OCI-LY3 (cell line): ENCODE measurements around the gene GRID1.

Experiments
- H2AFZ ChIP-seq: fragments of 200-600, 300-600 bp; shearing (Covaris generic); 2 replicates; pipeline ENCODE4 v1.6.0; 2014; ENCODE audit warnings: antibody characterized with exemption, low read depth, low read length
- H3K27ac ChIP-seq: fragments of 200-600, 300-600 bp; sonication (generic); 2 replicates; pipeline ENCODE4 v1.5.1; 2014; ENCODE audit warnings: mild to moderate bottlenecking, low read length, moderate library complexity, mixed read lengths
- H3K27me3 ChIP-seq: fragments of 200-600, 300-600 bp; sonication (generic); 2 replicates; pipeline ENCODE4 v1.6.1; 2014; ENCODE audit warnings: low read depth, low read length, mixed read lengths
- H3K36me3 ChIP-seq: fragments of 200-600, 300-600 bp; sonication (generic); replicated peaks from 2 replicates; pipeline ENCODE3; 2014; ENCODE audit warnings: low read depth, low read length, mixed read lengths
- H3K4me1 ChIP-seq: fragments of 300-600, 200-600 bp; sonication (generic); 2 replicates; pipeline ENCODE4 v1.6.1; 2014; ENCODE audit warnings: low read length, mixed read lengths
- H3K4me2 ChIP-seq: fragments of 200-600, 300-600 bp; sonication (generic); 2 replicates; pipeline ENCODE4 v1.6.1; 2014; ENCODE audit warnings: low read length, mixed read lengths
- H3K4me3 ChIP-seq: fragments of 300-600, 200-600 bp; sonication (generic); 2 replicates; pipeline ENCODE4 v1.5.1; 2014; ENCODE audit warnings: antibody characterized with exemption, mild to moderate bottlenecking, low read length, moderate library complexity
- H3K79me2 ChIP-seq: fragments of 300-600, 200-600 bp; shearing (Covaris generic); 2 replicates; pipeline ENCODE4 v1.6.1; 2014; ENCODE audit warnings: mild to moderate bottlenecking, low read length, mixed read lengths
- H3K9ac ChIP-seq: fragments of 300-600, 200-600 bp; shearing (Covaris generic); 2 replicates; pipeline ENCODE4 v1.6.0; 2014; ENCODE audit warnings: mild to moderate bottlenecking, low read length, moderate library complexity
- H3K9me3 ChIP-seq: fragments of 200-600, 300-600 bp; shearing (Covaris generic); 2 replicates; pipeline ENCODE4 v1.6.1; 2014; ENCODE audit warnings: low read length, mixed read lengths; ENCODE audit not compliant: insufficient read depth
- H4K20me1 ChIP-seq: fragments of 200-600, 300-600 bp; sonication (generic); 2 replicates; pipeline ENCODE4 v1.6.1; 2016; ENCODE audit warnings: low read length, mixed read lengths; ENCODE audit not compliant: insufficient read depth
- CTCF ChIP-seq: fragments of 200-600, 300-600 bp; sonication (generic); IDR thresholded peaks from 2 replicates; pipeline ENCODE4 v1.5.1; 2014; ENCODE audit warnings: antibody characterized with exemption, low read length, low read depth
- EZH2phosphoT487 ChIP-seq: fragments of 200-600 bp; shearing (Covaris generic); IDR thresholded peaks from 2 replicates; pipeline ENCODE4 v1.6.1; 2018; ENCODE audit warnings: antibody characterized with exemption, mixed run types, low read depth

The GRID1 gene

DNA sequence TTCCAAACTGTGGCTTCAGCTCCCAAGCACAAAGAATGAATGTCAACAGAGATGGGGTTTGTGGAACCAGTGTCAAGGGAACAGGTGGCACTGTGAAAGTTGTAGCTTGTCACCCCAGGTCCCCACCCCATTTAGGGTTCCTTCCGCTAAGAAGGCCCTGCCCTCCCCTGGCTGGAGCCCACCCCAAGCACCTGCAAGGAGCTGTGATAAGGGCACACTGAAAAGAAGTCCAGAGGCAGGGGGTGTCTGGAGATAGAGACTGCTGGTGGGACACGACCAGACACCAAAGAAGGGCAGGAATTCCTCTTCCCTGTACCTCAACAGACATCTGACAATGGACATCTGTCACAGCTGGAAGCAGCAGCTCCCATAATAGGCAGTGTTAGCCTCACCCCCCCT, 4.5 kb downstream of the GRID1 start:
- Histone ChIP-seq H3K9me3 (no peaks in the 10 kb centered on the region), H3K79me2 (no peaks in the 10 kb centered on the region), H4K20me1 (no peaks in the 10 kb centered on the region), H3K9ac (no peak overlapping the region), H3K4me2 (no peak overlapping the region), H3K27me3 (no peaks in the 10 kb centered on the region), H2AFZ (no peak overlapping the region), H3K27ac (no peak overlapping the region), H3K4me3 (no peak overlapping the region), H3K36me3 (no peaks in the 10 kb centered on the region), H3K4me1 (peaks cover 7% of the 10 kb centered on the region)
- TF ChIP-seq CTCF = no peak
- TF ChIP-seq EZH2phosphoT487 = no peak

- Histone ChIP-seq H3K36me3 (no peaks in the 10 kb centered on the region), H3K9ac (no peak overlapping the region), H2AFZ (no peak overlapping the region), H3K4me1 (peaks cover 7% of the 10 kb centered on the region), H3K27ac (no peak overlapping the region), H3K4me2 (no peak overlapping the region), H3K27me3 (no peaks in the 10 kb centered on the region), H3K9me3 (no peaks in the 10 kb centered on the region), H3K79me2 (no peaks in the 10 kb centered on the region), H3K4me3 (no peak overlapping the region), H4K20me1 (no peaks in the 10 kb centered on the region)
- TF ChIP-seq CTCF = no peak
- TF ChIP-seq EZH2phosphoT487 = no peak
Observed at GRCh38 chr10:86361156-86362128, 5.2 kb downstream of the GRID1 start.

DNA sequence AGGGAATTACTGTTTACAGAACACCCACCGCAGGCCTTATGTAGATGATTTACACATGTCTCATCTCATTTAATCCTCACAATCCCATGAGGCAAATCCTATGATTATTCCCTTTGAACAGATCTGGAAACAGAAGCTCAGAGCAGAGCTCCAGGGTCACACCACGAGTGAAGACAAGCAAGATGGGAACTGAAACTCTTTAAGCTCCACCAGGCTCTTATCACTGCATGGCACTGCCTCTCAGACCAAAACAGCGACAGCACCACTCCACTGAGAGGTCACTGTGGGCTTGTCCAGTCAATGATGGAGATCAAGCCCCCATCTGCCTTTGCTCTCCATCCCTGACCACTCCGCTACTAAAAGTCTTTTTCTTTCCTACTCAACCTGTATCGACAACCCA, 5.9 kb downstream of the GRID1 start:
- no peaks in the 10 kb centered on the region for H3K36me3 ChIP-seq
- TF ChIP-seq EZH2phosphoT487 = no peak
- no peak for TF ChIP-seq CTCF
- no peak overlapping the region for H3K4me3 ChIP-seq
- H3K27me3 ChIP-seq = no peaks in the 10 kb centered on the region
- H3K4me1 ChIP-seq = peaks cover 9% of the 10 kb centered on the region
- H3K9ac ChIP-seq = no peak overlapping the region
- no peaks in the 10 kb centered on the region for H3K79me2 ChIP-seq
- no peak overlapping the region for H2AFZ ChIP-seq
- H4K20me1 ChIP-seq = no peaks in the 10 kb centered on the region
- no peak overlapping the region for H3K27ac ChIP-seq
- H3K4me2 ChIP-seq = no peak overlapping the region; the same call in 1 of the 2 replicates
- no peaks in the 10 kb centered on the region for H3K9me3 ChIP-seq

DNA sequence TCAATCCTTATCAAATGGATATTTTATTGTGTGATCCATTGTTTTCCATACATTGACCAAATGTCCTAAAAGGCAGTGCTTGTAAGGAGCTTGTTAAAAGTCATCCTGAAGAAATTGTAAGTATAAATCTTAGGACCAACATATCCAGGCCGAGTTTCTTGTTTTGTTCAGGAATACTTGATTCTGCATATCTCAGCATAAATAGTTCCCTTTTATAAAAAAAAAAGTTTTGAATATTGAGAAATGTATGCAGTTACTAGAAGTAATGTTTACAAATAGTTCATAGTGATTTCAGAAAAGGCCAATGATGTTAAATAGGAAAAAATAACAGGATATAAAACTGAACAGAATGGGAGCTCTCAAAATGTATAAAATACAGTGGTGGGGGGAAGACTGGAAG, 6.6 kb downstream of the GRID1 start:
- H3K4me2 ChIP-seq = no peak overlapping the region
- no peak overlapping the region for H3K4me3 ChIP-seq
- no peaks in the 10 kb centered on the region for H4K20me1 ChIP-seq
- peaks cover 14% of the 10 kb centered on the region for H3K4me1 ChIP-seq
- no peaks in the 10 kb centered on the region for H3K27me3 ChIP-seq
- H3K36me3 ChIP-seq = no peaks in the 10 kb centered on the region
- H2AFZ ChIP-seq = no peak overlapping the region
- H3K9me3 ChIP-seq = no peaks in the 10 kb centered on the region
- TF ChIP-seq EZH2phosphoT487 = no peak
- TF ChIP-seq CTCF = no peak
- H3K27ac ChIP-seq = no peak overlapping the region
- no peak overlapping the region for H3K9ac ChIP-seq
- no peaks in the 10 kb centered on the region for H3K79me2 ChIP-seq
